SK-N-SH treated with all-trans-retinoic acid at 6 μM for 48 hours (cell line): ENCODE results near the gene KRTAP1-3.

Experiments used
- ATAC-seq: fragments of 200-7000 bp; cut with Tn5 transposase; 3 replicates; pipeline ENCODE4 v1.9.1; 2020; ENCODE audit warnings: mild to moderate bottlenecking, moderate library complexity
- ARNTL ChIP-seq: fragments of 450-650 bp; formaldehyde crosslinking; IDR thresholded peaks from 2 replicates; pipeline ENCODE4 v1.5.0; 2020; ENCODE audit warnings: low read depth, mild to moderate bottlenecking, moderate library complexity, borderline replicate concordance
- BACH2 ChIP-seq: fragments of 250-450 bp; sonication (Bioruptor Pico); IDR thresholded peaks from 2 replicates; pipeline ENCODE4 v1.9.0; 2021; ENCODE audit warnings: mild to moderate bottlenecking, borderline replicate concordance
- CSDC2 ChIP-seq: fragments of 250-450 bp; sonication (Bioruptor Pico); IDR thresholded peaks from 2 replicates; pipeline ENCODE4 v1.5.0; 2020; ENCODE audit warnings: mild to moderate bottlenecking, moderate library complexity
- ESRRG ChIP-seq: fragments of 250-450 bp; sonication (Bioruptor Pico); IDR thresholded peaks from 2 replicates; pipeline ENCODE4 v1.6.1; 2021; ENCODE audit warnings: mild to moderate bottlenecking
- GLIS3 ChIP-seq: fragments of 250-450 bp; sonication (Bioruptor Pico); IDR thresholded peaks from 2 replicates; pipeline ENCODE4 v1.5.0; 2020; ENCODE audit warnings: mild to moderate bottlenecking, moderate library complexity
- ISL1 ChIP-seq: fragments of 250-450 bp; sonication (Bioruptor Pico); IDR thresholded peaks from 2 replicates; pipeline ENCODE4 v2.1.2; 2022; ENCODE audit warnings: mild to moderate bottlenecking, moderate library complexity
- OSR1 ChIP-seq: fragments of 250-450 bp; sonication (Bioruptor Pico); IDR thresholded peaks from 2 replicates; pipeline ENCODE4 v1.8.0; 2022; ENCODE audit warnings: moderate library complexity, mild to moderate bottlenecking, inconsistent platforms
- POU6F1 ChIP-seq: fragments of 250-450 bp; sonication (Bioruptor Pico); IDR thresholded peaks from 2 replicates; pipeline ENCODE4 v1.8.0; 2021; ENCODE audit warnings: low read depth, mild to moderate bottlenecking, moderate library complexity, borderline replicate concordance
- PPARA ChIP-seq: fragments of 250-450 bp; sonication (Bioruptor Pico); IDR thresholded peaks from 2 replicates; pipeline ENCODE4 v1.5.0; 2020; ENCODE audit warnings: mild to moderate bottlenecking, borderline replicate concordance
- RARB ChIP-seq: fragments of 250-450 bp; sonication (Bioruptor Pico); IDR thresholded peaks from 2 replicates; pipeline ENCODE4 v1.8.0; 2021; ENCODE audit warnings: mild to moderate bottlenecking, moderate library complexity
- SNAI2 ChIP-seq: fragments of 250-450 bp; sonication (Bioruptor Pico); IDR thresholded peaks from 2 replicates; pipeline ENCODE4 v1.5.0; 2020; ENCODE audit warnings: mild to moderate bottlenecking, moderate library complexity
- TCF4 ChIP-seq: fragments of 250-450 bp; sonication (Bioruptor Pico); IDR thresholded peaks from 2 replicates; pipeline ENCODE4 v1.8.0; 2021; ENCODE audit warnings: mild to moderate bottlenecking, moderate library complexity, borderline replicate concordance
- TOX ChIP-seq: fragments of 250-450 bp; sonication (Bioruptor Pico); IDR thresholded peaks from 2 replicates; pipeline ENCODE4 v1.8.0; 2021; ENCODE audit warnings: mild to moderate bottlenecking, moderate library complexity, borderline replicate concordance
- TSHZ2 ChIP-seq: fragments of 250-450 bp; sonication (Bioruptor Pico); IDR thresholded peaks from 2 replicates; pipeline ENCODE4 v1.5.0; 2020; ENCODE audit warnings: mild to moderate bottlenecking, moderate library complexity
- ZC3H10 ChIP-seq: fragments of 250-450 bp; sonication (Bioruptor Pico); IDR thresholded peaks from 2 replicates; pipeline ENCODE4 v1.5.1; 2021; ENCODE audit warnings: mild to moderate bottlenecking, moderate library complexity
- ZFP3 ChIP-seq: fragments of 250-450 bp; sonication (Bioruptor Pico); IDR thresholded peaks from 2 replicates; pipeline ENCODE4 v1.5.0; 2020; ENCODE audit warnings: mild to moderate bottlenecking, moderate library complexity
- ZFP30 ChIP-seq: fragments of 450-650 bp; formaldehyde crosslinking; IDR thresholded peaks from 2 replicates; pipeline ENCODE4 v1.5.0; 2022; ENCODE audit warnings: mild to moderate bottlenecking, moderate library complexity
- ZNF565 ChIP-seq: fragments of 450-650 bp; formaldehyde crosslinking; conservative IDR thresholded peaks from 2 replicates; pipeline ENCODE4 v1.5.0; 2020; ENCODE audit warnings: low read depth, mild to moderate bottlenecking, moderate library complexity
- ZNF70 ChIP-seq: fragments of 450-650 bp; formaldehyde crosslinking; IDR thresholded peaks from 2 replicates; pipeline ENCODE4 v1.5.0; 2020; ENCODE audit warnings: mild to moderate bottlenecking, moderate library complexity
- ZNF8 ChIP-seq: fragments of 450-650 bp; formaldehyde crosslinking; IDR thresholded peaks from 2 replicates; pipeline ENCODE4 v1.5.0; 2020; ENCODE audit warnings: mild to moderate bottlenecking, moderate library complexity
- TF ChIP-seq, protein P1 (sequence below): fragments of 250-450 bp; sonication (Bioruptor Pico); IDR thresholded peaks from 2 replicates; pipeline ENCODE4 v1.5.1; 2021; ENCODE audit warnings: mild to moderate bottlenecking, moderate library complexity
- TF ChIP-seq, protein P2 (sequence below): fragments of 250-450 bp; sonication (Bioruptor Pico); IDR thresholded peaks from 2 replicates; pipeline ENCODE4 v1.5.1; 2020; ENCODE audit warnings: low read depth, mild to moderate bottlenecking, moderate library complexity
- TF ChIP-seq, protein P3 (sequence below): fragments of 250-450 bp; sonication (Bioruptor Pico); IDR thresholded peaks from 2 replicates; pipeline ENCODE4 v1.8.0; 2020; ENCODE audit warnings: mild to moderate bottlenecking, moderate library complexity, borderline replicate concordance

Gene KRTAP1-3

GRCh38 chr17:41054025-41054424, 19.4 kb upstream of the KRTAP1-3 start:
- no peak for ATAC-seq
- TF ChIP-seq, protein P1, sequence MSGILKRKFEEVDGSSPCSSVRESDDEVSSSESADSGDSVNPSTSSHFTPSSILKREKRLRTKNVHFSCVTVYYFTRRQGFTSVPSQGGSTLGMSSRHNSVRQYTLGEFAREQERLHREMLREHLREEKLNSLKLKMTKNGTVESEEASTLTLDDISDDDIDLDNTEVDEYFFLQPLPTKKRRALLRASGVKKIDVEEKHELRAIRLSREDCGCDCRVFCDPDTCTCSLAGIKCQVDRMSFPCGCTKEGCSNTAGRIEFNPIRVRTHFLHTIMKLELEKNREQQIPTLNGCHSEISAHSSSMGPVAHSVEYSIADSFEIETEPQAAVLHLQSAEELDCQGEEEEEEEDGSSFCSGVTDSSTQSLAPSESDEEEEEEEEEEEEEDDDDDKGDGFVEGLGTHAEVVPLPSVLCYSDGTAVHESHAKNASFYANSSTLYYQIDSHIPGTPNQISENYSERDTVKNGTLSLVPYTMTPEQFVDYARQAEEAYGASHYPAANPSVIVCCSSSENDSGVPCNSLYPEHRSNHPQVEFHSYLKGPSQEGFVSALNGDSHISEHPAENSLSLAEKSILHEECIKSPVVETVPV (CRISPR knock-in tag): no peak
- TF ChIP-seq ZNF70 (no peak), TCF4 (CRISPR knock-in tag) (no peak), ZNF565 (CRISPR knock-in tag) (no peak), ZC3H10 (CRISPR knock-in tag) (no peak), TOX (no peak), ZFP30 (CRISPR knock-in tag) (no peak)
- TF ChIP-seq, protein P2, sequence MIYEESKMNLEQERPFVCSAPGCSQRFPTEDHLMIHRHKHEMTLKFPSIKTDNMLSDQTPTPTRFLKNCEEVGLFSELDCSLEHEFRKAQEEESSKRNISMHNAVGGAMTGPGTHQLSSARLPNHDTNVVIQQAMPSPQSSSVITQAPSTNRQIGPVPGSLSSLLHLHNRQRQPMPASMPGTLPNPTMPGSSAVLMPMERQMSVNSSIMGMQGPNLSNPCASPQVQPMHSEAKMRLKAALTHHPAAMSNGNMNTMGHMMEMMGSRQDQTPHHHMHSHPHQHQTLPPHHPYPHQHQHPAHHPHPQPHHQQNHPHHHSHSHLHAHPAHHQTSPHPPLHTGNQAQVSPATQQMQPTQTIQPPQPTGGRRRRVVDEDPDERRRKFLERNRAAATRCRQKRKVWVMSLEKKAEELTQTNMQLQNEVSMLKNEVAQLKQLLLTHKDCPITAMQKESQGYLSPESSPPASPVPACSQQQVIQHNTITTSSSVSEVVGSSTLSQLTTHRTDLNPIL: no peak
- TF ChIP-seq, protein P3, sequence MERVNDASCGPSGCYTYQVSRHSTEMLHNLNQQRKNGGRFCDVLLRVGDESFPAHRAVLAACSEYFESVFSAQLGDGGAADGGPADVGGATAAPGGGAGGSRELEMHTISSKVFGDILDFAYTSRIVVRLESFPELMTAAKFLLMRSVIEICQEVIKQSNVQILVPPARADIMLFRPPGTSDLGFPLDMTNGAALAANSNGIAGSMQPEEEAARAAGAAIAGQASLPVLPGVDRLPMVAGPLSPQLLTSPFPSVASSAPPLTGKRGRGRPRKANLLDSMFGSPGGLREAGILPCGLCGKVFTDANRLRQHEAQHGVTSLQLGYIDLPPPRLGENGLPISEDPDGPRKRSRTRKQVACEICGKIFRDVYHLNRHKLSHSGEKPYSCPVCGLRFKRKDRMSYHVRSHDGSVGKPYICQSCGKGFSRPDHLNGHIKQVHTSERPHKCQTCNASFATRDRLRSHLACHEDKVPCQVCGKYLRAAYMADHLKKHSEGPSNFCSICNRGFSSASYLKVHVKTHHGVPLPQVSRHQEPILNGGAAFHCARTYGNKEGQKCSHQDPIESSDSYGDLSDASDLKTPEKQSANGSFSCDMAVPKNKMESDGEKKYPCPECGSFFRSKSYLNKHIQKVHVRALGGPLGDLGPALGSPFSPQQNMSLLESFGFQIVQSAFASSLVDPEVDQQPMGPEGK: no peak

- TF ChIP-seq ISL1 (no peak), POU6F1 (CRISPR knock-in tag) (no peak), ARNTL (CRISPR knock-in tag) (no peak), RARB (CRISPR knock-in tag) (no peak), SNAI2 (CRISPR knock-in tag) (no peak), CSDC2 (CRISPR knock-in tag) (no peak), BACH2 (no peak), PPARA (CRISPR knock-in tag) (no peak), ZNF70 (no peak), GLIS3 (no peak), OSR1 (CRISPR knock-in tag) (no peak), TSHZ2 (CRISPR knock-in tag) (no peak), ZFP3 (no peak)
- TF ChIP-seq, protein P2: no peak
- ATAC-seq: no peak
Measured at GRCh38 chr17:41052566-41052965, 17.9 kb upstream of the KRTAP1-3 start.

GRCh38 chr17:41049110-41049509, 14.4 kb upstream of the KRTAP1-3 start:
- ATAC-seq: no peak
- TF ChIP-seq CSDC2 (CRISPR knock-in tag): no peak
- no peak for TF ChIP-seq POU6F1 (CRISPR knock-in tag)
- no peak for TF ChIP-seq TCF4 (CRISPR knock-in tag)
- TF ChIP-seq ESRRG (CRISPR knock-in tag): no peak
- TF ChIP-seq BACH2: no peak
- TF ChIP-seq ZFP3: no peak
- TF ChIP-seq PPARA (CRISPR knock-in tag): no peak
- no peak for TF ChIP-seq GLIS3
- TF ChIP-seq, protein P2: no peak
- TF ChIP-seq ZNF565 (CRISPR knock-in tag): no peak
- no peak for TF ChIP-seq TOX
- TF ChIP-seq OSR1 (CRISPR knock-in tag): no peak
- TF ChIP-seq ISL1: no peak
- TF ChIP-seq ZNF70: no peak
- TF ChIP-seq ZNF8: no peak
- TF ChIP-seq, protein P1 (CRISPR knock-in tag): no peak
- no peak for TF ChIP-seq RARB (CRISPR knock-in tag)
